ENCODE data around the gene ELAVL3.

DNA sequence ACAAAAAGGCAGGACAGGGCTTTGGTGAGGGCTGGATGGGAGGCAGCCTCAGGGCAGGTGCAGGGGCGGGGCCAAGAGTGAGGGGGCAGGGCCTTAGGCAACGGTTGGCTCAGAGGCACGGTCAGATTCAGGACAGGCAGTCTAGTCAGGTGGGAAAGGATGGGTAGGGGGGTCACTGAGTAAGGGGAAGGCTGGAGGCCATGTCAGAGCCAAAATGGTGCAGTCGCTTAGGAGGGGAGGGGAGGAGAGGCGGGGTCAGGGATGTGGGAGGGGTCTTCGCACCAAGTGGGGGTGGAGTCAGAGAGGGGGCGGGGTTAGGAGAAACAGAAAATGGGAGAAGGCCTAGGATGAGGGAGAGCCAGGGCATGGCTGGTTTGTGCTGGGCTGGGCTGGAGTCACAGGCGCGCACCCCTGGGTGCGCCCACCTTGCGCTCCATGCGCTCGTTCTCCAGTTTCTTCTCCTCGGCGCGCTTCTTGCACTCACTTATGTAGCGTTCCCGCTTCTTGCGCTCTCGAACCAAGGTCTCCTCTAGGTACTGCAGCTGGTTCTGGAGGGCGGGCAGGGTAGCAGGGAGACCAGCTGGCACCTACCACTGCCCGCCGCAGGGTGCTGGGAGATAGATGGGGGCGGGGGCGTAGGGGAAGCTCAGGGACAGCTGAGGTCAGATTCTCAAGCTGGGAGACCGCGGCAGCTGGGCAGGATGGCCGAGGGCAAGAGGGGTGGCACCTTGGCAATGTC lies 55.0 kb downstream of the ELAVL3 start:
- no peak for TF ChIP-seq BRCA1 (IDR thresholded peaks at IDR 0.05; ENCODE audit: low read depth, low read length)
- TF ChIP-seq EP300 (IDR thresholded peaks at IDR 0.05; ENCODE audit: borderline replicate concordance in 1 of 2, low read depth in 2 of 2, low read length in 2 of 2): no peak
- TF ChIP-seq ZNF274 (IDR thresholded peaks at IDR 0.05; ENCODE audit: borderline replicate concordance, extremely low read depth, low read length): no peak
- TF ChIP-seq CTCF (IDR thresholded peaks at IDR 0.05; ENCODE audit: control extremely low read depth in 1 of 3, insufficient read depth in 1 of 3, low read depth in 1 of 3, low read length in 3 of 3): no peak
